ENCODE data around the gene CCDC88C. TPM values are rescaled to one million over a fixed set of nuclear protein-coding genes. Genes with fewer than 3 reads are reported as not detected.

CCDC88C gene
- total RNA-seq, 2 donors from 2014 or later = 36.3 to 57.4 TPM

- H3K9me3 ChIP-seq = no peaks in the 10 kb centered on the region
- DNase-seq (no peak), ATAC-seq (no peak)
- no peak overlapping the region for H3K4me3 ChIP-seq
- peaks cover 4 to 16% of the 10 kb centered on the region in 2 donors for H3K36me3 ChIP-seq (replicated peaks in 1 of 2; ENCODE audit: insufficient read depth in 1 of 2, low read depth in 2 of 2)
- intact Hi-C loops (cut with DNase I) = no loop called here
- no peaks in the 10 kb centered on the region for H3K4me1 ChIP-seq
- H3K27ac ChIP-seq = no peak overlapping the region
- 93 to 100% methylated on average over 1 of the region's 1 CpG for WGBS, 2 donors
- H3K27me3 ChIP-seq = no peaks in the 10 kb centered on the region
- TF ChIP-seq POLR2A (IDR thresholded peaks at IDR 0.05) (no peak), CTCF (IDR thresholded peaks at IDR 0.05) (no peak)
Observed at GRCh38 chr14:91456283-91456682, 38.7 kb upstream of the CCDC88C start.

GRCh38 chr14:91454580-91454979 lies 37.0 kb upstream of the CCDC88C start:
- intact Hi-C loops (cut with DNase I) = no loop called here
- ATAC-seq = no peak

GRCh38 chr14:91454155-91454554 lies 36.5 kb upstream of the CCDC88C start:
- intact Hi-C loops (cut with DNase I) = no loop called here
- peaks cover 4 to 7% of the 10 kb centered on the region in 2 donors for H3K36me3 ChIP-seq (replicated peaks in 1 of 2; ENCODE audit: insufficient read depth in 1 of 2, low read depth in 2 of 2)
- H3K9me3 ChIP-seq = no peaks in the 10 kb centered on the region
- DNase-seq (no peak), ATAC-seq (no peak)
- no peaks in the 10 kb centered on the region for H3K27me3 ChIP-seq
- no peak overlapping the region for H3K4me3 ChIP-seq
- no peak for TF ChIP-seq POLR2A (IDR thresholded peaks at IDR 0.05)
- H3K27ac ChIP-seq = no peak overlapping the region
- no peaks in the 10 kb centered on the region for H3K4me1 ChIP-seq

More at GRCh38 chr14:91454580-91454979, 37.0 kb upstream of the CCDC88C start:
- Histone ChIP-seq H3K9me3 (no peaks in the 10 kb centered on the region), H3K4me1 (no peaks in the 10 kb centered on the region), H3K36me3 (replicated peaks in 1 of 2; ENCODE audit: insufficient read depth in 1 of 2, low read depth in 2 of 2) (peaks cover 4 to 8% of the 10 kb centered on the region in 2 donors), H3K27me3 (no peaks in the 10 kb centered on the region), H3K27ac (no peak overlapping the region), H3K4me3 (no peak overlapping the region)
- 86 to 87% methylated on average over 3 of the region's 3 CpGs for WGBS, 2 donors
- no peak for TF ChIP-seq CTCF (IDR thresholded peaks at IDR 0.05)
- no peak for TF ChIP-seq POLR2A (IDR thresholded peaks at IDR 0.05)
- DNase-seq = no peak

- H3K4me3 ChIP-seq = no peak overlapping the region
- 87% methylated on average over 5 of the region's 5 CpGs for WGBS, 2 donors
- ATAC-seq (no peak), DNase-seq (no peak)
- H3K9me3 ChIP-seq = no peaks in the 10 kb centered on the region
- no peaks in the 10 kb centered on the region for H3K4me1 ChIP-seq
- H3K27me3 ChIP-seq = no peaks in the 10 kb centered on the region
- H3K36me3 ChIP-seq (replicated peaks in 1 of 2; ENCODE audit: insufficient read depth in 1 of 2, low read depth in 2 of 2) = peaks cover 0 to 4% of the 10 kb centered on the region in 2 donors
- no peak overlapping the region for H3K27ac ChIP-seq
- TF ChIP-seq POLR2A (IDR thresholded peaks at IDR 0.05) (no peak), CTCF (IDR thresholded peaks at IDR 0.05) (no peak)
- intact Hi-C loops (cut with DNase I) = no loop called here
Observed at GRCh38 chr14:91453744-91454143, 36.1 kb upstream of the CCDC88C start.

GRCh38 chr14:91444335-91445020 lies 26.9 kb upstream of the CCDC88C start:
- WGBS, 2 donors = 83% methylated on average over 6 of the region's 6 CpGs
- no peak overlapping the region for H3K4me3 ChIP-seq
- no peak for ATAC-seq
- H3K9me3 ChIP-seq = no peaks in the 10 kb centered on the region
- no peaks in the 10 kb centered on the region for H3K36me3 ChIP-seq (replicated peaks in 1 of 2; ENCODE audit: insufficient read depth in 1 of 2, low read depth in 2 of 2)
- no peak for DNase-seq
- H3K27ac ChIP-seq = no peak overlapping the region
- H3K27me3 ChIP-seq = no peaks in the 10 kb centered on the region
- no peaks in the 10 kb centered on the region for H3K4me1 ChIP-seq
- TF ChIP-seq CTCF (IDR thresholded peaks at IDR 0.05) (no peak), POLR2A (IDR thresholded peaks at IDR 0.05) (no peak)
- intact Hi-C loops (cut with DNase I) = no loop called here
